Measurements from ENCODE around the gene PCDHB15. TPM values are rescaled to one million over a fixed set of nuclear protein-coding genes. Genes with fewer than 3 reads are reported as not detected.
A peak's percentile ranks its signal among the peaks of the same experiment; 100 is the strongest.
"Not testable (repeated sequence)": the region's sequence is repeated elsewhere in the genome, so short reads cannot be mapped to it uniquely, and the experiment has no call there.

PCDHB15 gene
- total RNA-seq, 4 donors from 2014 or later = 0.33 to 1.2 (median 0.52) TPM

- in situ Hi-C loops (cut with MboI; ENCODE audit: low sequenced_read_pairs in 4 of 4) = loop anchor here in 2 of 4 donors (25.0 kb wide), 1 partner anchor 339 kb away; no protein-coding TSS in a partner anchor
- intact Hi-C loops (cut with DNase I; ENCODE audit: low total_unique reads) = no loop called here
- Histone ChIP-seq H3K27ac (no peak within 1 kb of the TSS), H3K36me3 (no peaks in the 10 kb centered on the region), H3K4me1 (no peaks in the 10 kb centered on the region), H3K27me3 (peaks cover 0 to 17% (median 0%) of the 10 kb centered on the region in 3 donors), H3K4me3 (peak within 1 kb of the TSS; percentile 3 to 47 (median 28)), H3K9me3 (peaks cover 0 to 4% (median 4%) of the 10 kb centered on the region in 3 donors)
- DNase-seq (no peak), ATAC-seq (peak in 1 of 2 donors; percentile 61)
- TF ChIP-seq POLR2A (IDR thresholded peaks at IDR 0.05) (no peak), CTCF (IDR thresholded peaks at IDR 0.05 in 4 of 5, conservative IDR thresholded peaks at IDR 0.05 in 1 of 5) (peak in 1 of 5 experiments; percentile 29)
Observed at GRCh38 chr5:141223112-141223783, 21.9 kb upstream of the PCDHB15 start, which contains the start of gene PCDHB14. TSS of gene PCDHB14 (plus strand) at chr5:141223343. CDS start at chr5:141223506, 163 bp downstream.

GRCh38 chr5:141224844-141225243 lies 20.4 kb upstream of the PCDHB15 start:
- H3K9me3 ChIP-seq; DNase-seq; H3K27ac ChIP-seq; ATAC-seq; H3K4me1 ChIP-seq; H3K36me3 ChIP-seq; intact Hi-C loops (cut with DNase I; ENCODE audit: low total_unique reads): not testable (repeated sequence)
- Histone ChIP-seq H3K27me3 (peaks cover 0 to 17% (median 0%) of the 10 kb centered on the region in 3 donors), H3K4me3 (peak overlapping the region in 1 of 4 donors; percentile 47)
- in situ Hi-C loops (cut with MboI; ENCODE audit: low sequenced_read_pairs in 4 of 4) = loop anchor here in 2 of 4 donors (25.0 kb wide), 1 partner anchor 337 kb away; no protein-coding TSS in a partner anchor

- H3K9me3 ChIP-seq = peaks cover 0 to 12% (median 4%) of the 10 kb centered on the region in 3 donors
- intact Hi-C loops (cut with DNase I; ENCODE audit: low total_unique reads) = not testable (repeated sequence)
Observed at GRCh38 chr5:141225421-141225820, 19.8 kb upstream of the PCDHB15 start.

GRCh38 chr5:141234109-141234667 lies 11.0 kb upstream of the PCDHB15 start:
- Histone ChIP-seq H3K36me3 (no peaks in the 10 kb centered on the region), H3K9me3 (peaks cover 6 to 55% (median 6%) of the 10 kb centered on the region in 3 donors), H3K4me1 (no peaks in the 10 kb centered on the region), H3K27ac (no peak overlapping the region), H3K4me3 (peak overlapping the region in 2 of 4 donors; percentile 14 to 45), H3K27me3 (peaks cover 0 to 21% (median 0%) of the 10 kb centered on the region in 3 donors)
- DNase-seq (no peak), ATAC-seq (no peak)
- in situ Hi-C loops (cut with MboI; ENCODE audit: low sequenced_read_pairs in 4 of 4) = no loop called here
- intact Hi-C loops (cut with DNase I; ENCODE audit: low total_unique reads) = no loop called here
- TF ChIP-seq POLR2A (IDR thresholded peaks at IDR 0.05) (no peak), CTCF (IDR thresholded peaks at IDR 0.05 in 4 of 5, conservative IDR thresholded peaks at IDR 0.05 in 1 of 5) (no peak)

More at GRCh38 chr5:141225421-141225820, 19.8 kb upstream of the PCDHB15 start:
- H3K4me1 ChIP-seq; DNase-seq; ATAC-seq; H3K27ac ChIP-seq; H3K4me3 ChIP-seq; H3K36me3 ChIP-seq; in situ Hi-C loops (cut with MboI; ENCODE audit: low sequenced_read_pairs in 4 of 4): not testable (repeated sequence)
- H3K27me3 ChIP-seq = peaks cover 0 to 17% (median 0%) of the 10 kb centered on the region in 3 donors

- H3K36me3 ChIP-seq; H3K27ac ChIP-seq; intact Hi-C loops (cut with DNase I; ENCODE audit: low total_unique reads); DNase-seq; ATAC-seq; H3K4me3 ChIP-seq; in situ Hi-C loops (cut with MboI; ENCODE audit: low sequenced_read_pairs in 4 of 4); H3K4me1 ChIP-seq: not testable (repeated sequence)
- H3K9me3 ChIP-seq = peaks cover 6 to 61% (median 6%) of the 10 kb centered on the region in 3 donors
- peaks cover 0 to 29% (median 0%) of the 10 kb centered on the region in 3 donors for H3K27me3 ChIP-seq
Observed at GRCh38 chr5:141235922-141236321, 9.3 kb upstream of the PCDHB15 start.

Data from gastrocnemius medialis (tissue), 4 donors.